Thyroid gland (tissue), 4 donors: ENCODE measurements around the gene TRIM61.

ENCODE experiments used
- POLR2A ChIP-seq, 2 donors: fragments of 450-650 bp; IDR thresholded peaks; one replicate each; pipeline ENCODE4 v1.6.1; 2017; ENCODE audit warnings: antibody characterized with exemption in 2 of 2, mild to moderate bottlenecking in 2 of 2, moderate library complexity in 1 of 2
- TF ChIP-seq, protein P1 (sequence below), 6 experiments: fragments of 200-600 bp in 3 of 6; fragments of 450-650 bp in 3 of 6; sonication (generic) in 3 of 6; IDR thresholded peaks; one replicate each; pipeline ENCODE4 v1.5.1; 2016 to 2019; ENCODE audit warnings: antibody characterized with exemption in 6 of 6, mild to moderate bottlenecking in 2 of 6, inconsistent platforms in 1 of 6, moderate library complexity in 1 of 6

DNA sequence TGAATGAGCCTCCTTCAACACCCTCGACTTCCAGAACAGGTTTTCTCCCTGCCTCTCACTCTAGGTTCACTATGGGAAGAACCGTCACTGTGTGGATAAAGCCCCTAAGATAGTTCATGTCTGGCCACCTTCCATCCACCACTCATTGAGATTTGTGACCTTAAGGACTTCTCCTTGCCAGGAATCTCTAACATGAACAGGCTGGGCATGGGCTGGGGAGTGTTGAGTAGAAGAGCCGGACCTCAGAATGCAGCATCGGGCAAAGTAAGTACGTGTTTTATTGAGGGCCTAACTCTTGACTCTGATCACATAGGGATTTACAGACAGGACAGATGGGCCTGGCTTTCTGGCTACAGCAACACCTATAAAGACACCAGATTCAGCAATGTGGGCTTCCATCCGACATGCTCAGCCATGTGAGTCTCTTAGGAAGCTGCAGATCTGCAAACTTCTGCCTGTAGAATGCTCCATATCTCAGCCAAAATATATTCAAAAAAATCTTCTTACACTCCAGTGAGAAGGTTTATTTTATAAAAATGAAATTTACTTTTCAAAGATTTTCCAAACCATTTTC is 28.0 kb upstream of the TRIM61 start:
- TF ChIP-seq POLR2A (IDR thresholded peaks at IDR 0.05) = no peak
- TF ChIP-seq, protein P1, sequence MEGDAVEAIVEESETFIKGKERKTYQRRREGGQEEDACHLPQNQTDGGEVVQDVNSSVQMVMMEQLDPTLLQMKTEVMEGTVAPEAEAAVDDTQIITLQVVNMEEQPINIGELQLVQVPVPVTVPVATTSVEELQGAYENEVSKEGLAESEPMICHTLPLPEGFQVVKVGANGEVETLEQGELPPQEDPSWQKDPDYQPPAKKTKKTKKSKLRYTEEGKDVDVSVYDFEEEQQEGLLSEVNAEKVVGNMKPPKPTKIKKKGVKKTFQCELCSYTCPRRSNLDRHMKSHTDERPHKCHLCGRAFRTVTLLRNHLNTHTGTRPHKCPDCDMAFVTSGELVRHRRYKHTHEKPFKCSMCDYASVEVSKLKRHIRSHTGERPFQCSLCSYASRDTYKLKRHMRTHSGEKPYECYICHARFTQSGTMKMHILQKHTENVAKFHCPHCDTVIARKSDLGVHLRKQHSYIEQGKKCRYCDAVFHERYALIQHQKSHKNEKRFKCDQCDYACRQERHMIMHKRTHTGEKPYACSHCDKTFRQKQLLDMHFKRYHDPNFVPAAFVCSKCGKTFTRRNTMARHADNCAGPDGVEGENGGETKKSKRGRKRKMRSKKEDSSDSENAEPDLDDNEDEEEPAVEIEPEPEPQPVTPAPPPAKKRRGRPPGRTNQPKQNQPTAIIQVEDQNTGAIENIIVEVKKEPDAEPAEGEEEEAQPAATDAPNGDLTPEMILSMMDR (IDR thresholded peaks at IDR 0.05) = no peak
